Measurements from ENCODE around the gene TIFAB. TPM values are rescaled to one million over a fixed set of nuclear protein-coding genes. Genes with fewer than 3 reads are reported as not detected.

Gene TIFAB
- total and polyA plus RNA-seq, 2 experiments from 2014 or later = not detected

DNA sequence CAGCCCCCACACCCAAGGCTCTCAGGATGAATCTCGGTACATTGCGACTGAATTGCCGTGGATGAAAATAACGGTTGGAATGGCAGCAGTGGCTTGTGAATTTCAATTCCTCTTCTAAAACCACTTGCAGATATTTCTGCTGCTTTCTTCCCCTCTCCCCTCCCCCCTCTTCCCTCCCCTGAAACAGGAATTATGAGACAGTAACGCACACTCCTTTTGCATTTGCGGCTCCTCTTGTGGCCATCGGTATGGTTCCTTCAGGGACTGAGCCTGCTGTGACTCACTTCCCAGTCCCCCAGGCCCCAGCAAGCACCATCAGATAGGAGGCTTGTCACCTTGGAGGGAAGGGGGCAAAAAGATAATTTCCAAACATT, 14.7 kb downstream of the TIFAB start (continued):
- TF ChIP-seq, protein P1, sequence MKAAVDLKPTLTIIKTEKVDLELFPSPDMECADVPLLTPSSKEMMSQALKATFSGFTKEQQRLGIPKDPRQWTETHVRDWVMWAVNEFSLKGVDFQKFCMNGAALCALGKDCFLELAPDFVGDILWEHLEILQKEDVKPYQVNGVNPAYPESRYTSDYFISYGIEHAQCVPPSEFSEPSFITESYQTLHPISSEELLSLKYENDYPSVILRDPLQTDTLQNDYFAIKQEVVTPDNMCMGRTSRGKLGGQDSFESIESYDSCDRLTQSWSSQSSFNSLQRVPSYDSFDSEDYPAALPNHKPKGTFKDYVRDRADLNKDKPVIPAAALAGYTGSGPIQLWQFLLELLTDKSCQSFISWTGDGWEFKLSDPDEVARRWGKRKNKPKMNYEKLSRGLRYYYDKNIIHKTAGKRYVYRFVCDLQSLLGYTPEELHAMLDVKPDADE (IDR thresholded peaks at IDR 0.05) = no peak
- TF ChIP-seq, protein P2, sequence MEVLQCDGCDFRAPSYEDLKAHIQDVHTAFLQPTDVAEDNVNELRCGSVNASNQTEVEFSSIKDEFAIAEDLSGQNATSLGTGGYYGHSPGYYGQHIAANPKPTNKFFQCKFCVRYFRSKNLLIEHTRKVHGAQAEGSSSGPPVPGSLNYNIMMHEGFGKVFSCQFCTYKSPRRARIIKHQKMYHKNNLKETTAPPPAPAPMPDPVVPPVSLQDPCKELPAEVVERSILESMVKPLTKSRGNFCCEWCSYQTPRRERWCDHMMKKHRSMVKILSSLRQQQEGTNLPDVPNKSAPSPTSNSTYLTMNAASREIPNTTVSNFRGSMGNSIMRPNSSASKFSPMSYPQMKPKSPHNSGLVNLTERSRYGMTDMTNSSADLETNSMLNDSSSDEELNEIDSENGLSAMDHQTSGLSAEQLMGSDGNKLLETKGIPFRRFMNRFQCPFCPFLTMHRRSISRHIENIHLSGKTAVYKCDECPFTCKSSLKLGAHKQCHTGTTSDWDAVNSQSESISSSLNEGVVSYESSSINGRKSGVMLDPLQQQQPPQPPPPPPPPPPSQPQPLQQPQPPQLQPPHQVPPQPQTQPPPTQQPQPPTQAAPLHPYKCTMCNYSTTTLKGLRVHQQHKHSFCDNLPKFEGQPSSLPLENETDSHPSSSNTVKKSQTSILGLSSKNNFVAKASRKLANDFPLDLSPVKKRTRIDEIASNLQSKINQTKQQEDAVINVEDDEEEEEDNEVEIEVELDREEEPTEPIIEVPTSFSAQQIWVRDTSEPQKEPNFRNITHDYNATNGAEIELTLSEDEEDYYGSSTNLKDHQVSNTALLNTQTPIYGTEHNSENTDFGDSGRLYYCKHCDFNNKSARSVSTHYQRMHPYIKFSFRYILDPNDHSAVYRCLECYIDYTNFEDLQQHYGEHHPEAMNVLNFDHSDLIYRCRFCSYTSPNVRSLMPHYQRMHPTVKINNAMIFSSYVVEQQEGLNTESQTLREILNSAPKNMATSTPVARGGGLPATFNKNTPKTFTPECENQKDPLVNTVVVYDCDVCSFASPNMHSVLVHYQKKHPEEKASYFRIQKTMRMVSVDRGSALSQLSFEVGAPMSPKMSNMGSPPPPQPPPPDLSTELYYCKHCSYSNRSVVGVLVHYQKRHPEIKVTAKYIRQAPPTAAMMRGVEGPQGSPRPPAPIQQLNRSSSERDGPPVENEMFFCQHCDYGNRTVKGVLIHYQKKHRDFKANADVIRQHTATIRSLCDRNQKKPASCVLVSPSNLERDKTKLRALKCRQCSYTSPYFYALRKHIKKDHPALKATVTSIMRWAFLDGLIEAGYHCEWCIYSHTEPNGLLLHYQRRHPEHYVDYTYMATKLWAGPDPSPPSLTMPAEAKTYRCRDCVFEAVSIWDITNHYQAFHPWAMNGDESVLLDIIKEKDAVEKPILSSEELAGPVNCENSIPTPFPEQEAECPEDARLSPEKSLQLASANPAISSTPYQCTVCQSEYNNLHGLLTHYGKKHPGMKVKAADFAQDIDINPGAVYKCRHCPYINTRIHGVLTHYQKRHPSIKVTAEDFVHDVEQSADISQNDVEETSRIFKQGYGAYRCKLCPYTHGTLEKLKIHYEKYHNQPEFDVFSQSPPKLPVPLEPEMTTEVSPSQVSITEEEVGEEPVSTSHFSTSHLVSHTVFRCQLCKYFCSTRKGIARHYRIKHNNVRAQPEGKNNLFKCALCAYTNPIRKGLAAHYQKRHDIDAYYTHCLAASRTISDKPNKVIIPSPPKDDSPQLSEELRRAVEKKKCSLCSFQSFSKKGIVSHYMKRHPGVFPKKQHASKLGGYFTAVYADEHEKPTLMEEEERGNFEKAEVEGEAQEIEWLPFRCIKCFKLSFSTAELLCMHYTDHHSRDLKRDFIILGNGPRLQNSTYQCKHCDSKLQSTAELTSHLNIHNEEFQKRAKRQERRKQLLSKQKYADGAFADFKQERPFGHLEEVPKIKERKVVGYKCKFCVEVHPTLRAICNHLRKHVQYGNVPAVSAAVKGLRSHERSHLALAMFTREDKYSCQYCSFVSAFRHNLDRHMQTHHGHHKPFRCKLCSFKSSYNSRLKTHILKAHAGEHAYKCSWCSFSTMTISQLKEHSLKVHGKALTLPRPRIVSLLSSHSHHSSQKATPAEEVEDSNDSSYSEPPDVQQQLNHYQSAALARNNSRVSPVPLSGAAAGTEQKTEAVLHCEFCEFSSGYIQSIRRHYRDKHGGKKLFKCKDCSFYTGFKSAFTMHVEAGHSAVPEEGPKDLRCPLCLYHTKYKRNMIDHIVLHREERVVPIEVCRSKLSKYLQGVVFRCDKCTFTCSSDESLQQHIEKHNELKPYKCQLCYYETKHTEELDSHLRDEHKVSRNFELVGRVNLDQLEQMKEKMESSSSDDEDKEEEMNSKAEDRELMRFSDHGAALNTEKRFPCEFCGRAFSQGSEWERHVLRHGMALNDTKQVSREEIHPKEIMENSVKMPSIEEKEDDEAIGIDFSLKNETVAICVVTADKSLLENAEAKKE (CRISPR knock-in tag; IDR thresholded peaks at IDR 0.05) = no peak
- TF ChIP-seq JUNB (IDR thresholded peaks at IDR 0.05; ENCODE audit: unreplicated experiment) = no peak

DNA sequence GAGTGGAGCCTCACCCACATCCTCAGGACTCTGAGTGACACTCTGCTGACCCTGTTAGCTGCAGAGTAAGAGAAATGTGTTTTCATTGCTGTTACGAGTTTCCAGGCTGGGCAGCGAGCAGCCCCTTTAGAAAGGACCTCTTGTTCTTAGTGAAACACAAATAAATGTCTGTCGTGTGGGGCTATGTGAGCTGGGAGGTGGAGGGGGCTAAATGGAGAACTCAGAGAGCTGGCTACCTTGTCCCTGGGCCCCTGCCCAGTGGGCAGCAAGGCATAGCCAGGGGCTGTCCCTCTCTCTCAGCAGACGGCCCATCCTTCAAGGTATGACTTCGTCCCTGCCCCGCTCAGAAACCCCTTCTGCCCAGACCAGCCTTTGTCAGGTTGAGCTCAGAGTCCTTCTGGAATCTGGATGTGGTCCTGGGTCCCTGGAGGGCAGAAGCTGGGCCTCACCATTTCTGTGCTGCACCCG, 15.2 kb downstream of the TIFAB start:
- no peak overlapping the region for H3K27ac Mint-ChIP-seq
- H3K36me3 ChIP-seq (ENCODE audit: insufficient read depth) = no peaks in the 10 kb centered on the region
- peaks cover 15% of the 10 kb centered on the region for H3K4me1 Mint-ChIP-seq
- no peaks in the 10 kb centered on the region for H3K9me3 Mint-ChIP-seq
- H3F3A ChIP-seq (replicated peaks; ENCODE audit: low read depth) = no peaks in the 10 kb centered on the region
- no peak overlapping the region for H3K4me2 ChIP-seq
- peaks cover 2% of the 10 kb centered on the region for H3K27me3 Mint-ChIP-seq (ENCODE audit: insufficient read depth, low read depth, poor library complexity)
- no peaks in the 10 kb centered on the region for H3K36me3 Mint-ChIP-seq (ENCODE audit: low read depth)
- no peaks in the 10 kb centered on the region for H3K4me1 ChIP-seq (ENCODE audit: insufficient read depth)
- H4K20me1 ChIP-seq (replicated peaks; ENCODE audit: insufficient read depth) = no peaks in the 10 kb centered on the region
- no peak overlapping the region for H3K27ac ChIP-seq (ENCODE audit: low read depth)
- no peak overlapping the region for H3K4me3 Mint-ChIP-seq
- ATAC-seq = no peak
- DNase-seq (ENCODE audit: low spot score) = no peak
- no peaks in the 10 kb centered on the region for H3K27me3 ChIP-seq (ENCODE audit: insufficient read depth)
- no peak overlapping the region for H3K4me3 ChIP-seq
- no peaks in the 10 kb centered on the region for H3K79me2 ChIP-seq (replicated peaks; ENCODE audit: insufficient read depth)
- no peaks in the 10 kb centered on the region for H3K9me2 ChIP-seq (ENCODE audit: insufficient read depth)
- no peak overlapping the region for H2AFZ ChIP-seq
- TF ChIP-seq CREB1 (CRISPR knock-in tag; IDR thresholded peaks at IDR 0.05; ENCODE audit: low read depth) = no peak
- no peak for TF ChIP-seq NANOG (IDR thresholded peaks at IDR 0.05; ENCODE audit: borderline replicate concordance)
- TF ChIP-seq, protein P2 (CRISPR knock-in tag; IDR thresholded peaks at IDR 0.05) = no peak
- TF ChIP-seq, protein P3, sequence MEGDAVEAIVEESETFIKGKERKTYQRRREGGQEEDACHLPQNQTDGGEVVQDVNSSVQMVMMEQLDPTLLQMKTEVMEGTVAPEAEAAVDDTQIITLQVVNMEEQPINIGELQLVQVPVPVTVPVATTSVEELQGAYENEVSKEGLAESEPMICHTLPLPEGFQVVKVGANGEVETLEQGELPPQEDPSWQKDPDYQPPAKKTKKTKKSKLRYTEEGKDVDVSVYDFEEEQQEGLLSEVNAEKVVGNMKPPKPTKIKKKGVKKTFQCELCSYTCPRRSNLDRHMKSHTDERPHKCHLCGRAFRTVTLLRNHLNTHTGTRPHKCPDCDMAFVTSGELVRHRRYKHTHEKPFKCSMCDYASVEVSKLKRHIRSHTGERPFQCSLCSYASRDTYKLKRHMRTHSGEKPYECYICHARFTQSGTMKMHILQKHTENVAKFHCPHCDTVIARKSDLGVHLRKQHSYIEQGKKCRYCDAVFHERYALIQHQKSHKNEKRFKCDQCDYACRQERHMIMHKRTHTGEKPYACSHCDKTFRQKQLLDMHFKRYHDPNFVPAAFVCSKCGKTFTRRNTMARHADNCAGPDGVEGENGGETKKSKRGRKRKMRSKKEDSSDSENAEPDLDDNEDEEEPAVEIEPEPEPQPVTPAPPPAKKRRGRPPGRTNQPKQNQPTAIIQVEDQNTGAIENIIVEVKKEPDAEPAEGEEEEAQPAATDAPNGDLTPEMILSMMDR (conservative IDR thresholded peaks at IDR 0.05; ENCODE audit: low read depth in 2 of 2) = no peak

All from GM23338 (cell line).